Measurements from ENCODE around the gene ANKS3. TPM values are rescaled to one million over a fixed set of nuclear protein-coding genes. Genes with fewer than 3 reads are reported as not detected.
A peak's percentile ranks its signal among the peaks of the same experiment; 100 is the strongest.

ANKS3 gene
- total RNA-seq, 5 donors from 2014 or later (not counting 1 experiment from before 2014, with no cell fraction given) = 24.2 to 37.1 (median 32.2) TPM

- H3K4me1 Mint-ChIP-seq = peaks cover 17 to 33% (median 30%) of the 10 kb centered on the region in 3 donors
These were observed 65.6 kb downstream of the ANKS3 start for GRCh38 chr16:4668313-4668960.

DNA sequence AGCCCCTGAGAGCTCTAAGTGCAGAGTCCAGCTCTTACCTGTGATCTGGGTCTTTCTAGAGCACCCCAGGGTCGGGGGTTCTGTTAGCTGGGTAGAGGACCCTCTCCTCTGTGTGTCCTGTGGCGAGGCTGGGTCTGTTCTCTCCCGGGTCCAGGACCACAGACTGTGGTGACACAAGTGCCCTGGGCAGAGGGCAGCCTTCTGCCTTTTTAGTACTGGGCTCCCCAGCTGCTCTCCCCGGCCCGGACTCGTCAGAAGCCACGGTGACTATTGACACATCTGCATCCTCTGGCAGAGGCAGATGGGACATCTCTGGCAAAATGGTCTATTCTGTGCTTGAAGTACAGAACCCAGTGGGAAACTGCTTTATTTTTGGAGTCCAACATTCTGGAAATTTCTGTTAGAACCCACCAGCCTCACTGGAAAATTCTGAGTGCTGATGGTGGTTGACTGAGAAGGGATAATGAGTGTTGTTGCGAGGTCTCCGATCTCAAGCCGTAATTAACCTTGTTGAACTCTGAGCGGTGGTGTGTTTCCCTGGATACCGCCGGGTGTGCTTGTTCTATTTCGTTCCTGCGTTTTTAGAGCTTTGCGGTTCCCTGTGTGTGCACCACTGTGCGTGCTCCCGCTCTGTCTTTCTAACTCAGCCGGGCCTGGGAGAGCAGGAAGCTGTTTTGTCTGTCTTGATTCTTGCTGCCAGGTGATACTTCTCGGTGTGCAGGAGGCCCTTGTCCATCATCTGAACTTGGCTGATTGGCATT lies 66.7 kb downstream of the ANKS3 start:
- Mint-ChIP-seq H3K4me1 (peaks cover 27 to 42% (median 39%) of the 10 kb centered on the region in 3 donors), H3K27ac (peak overlapping the region in 1 of 2 donors; percentile 39), H3K36me3 (peaks cover 7% of the 10 kb centered on the region), H3K9me3 (no peaks in the 10 kb centered on the region), H3K27me3 (no peaks in the 10 kb centered on the region), H3K4me3 (no peak overlapping the region)
- no peak overlapping the region for H3K27ac ChIP-seq (ENCODE audit: low read length)
- no peak overlapping the region for H3K4me3 ChIP-seq (ENCODE audit: control insufficient read depth in 1 of 2, extremely low read depth in 1 of 2, low read length in 1 of 2)
- ChIA-PET CTCF (interaction anchor here in 1 of 2 donors (0.7 to 0.9 kb wide), 2 partner anchors 16 to 41 kb away, joined by 3 to 4 read pairs; no protein-coding TSS in a partner anchor), POLR2A (interaction anchor here in 1 of 2 donors (0.6 kb wide), 1 partner anchor 19 kb away, joined by 4 read pairs; no protein-coding TSS in a partner anchor)
- no peak for DNase-seq
- H3K4me1 ChIP-seq (ENCODE audit: control insufficient read depth in 1 of 2, extremely low read depth in 1 of 2, insufficient read depth in 2 of 2, low read length in 2 of 2) = peaks cover 19 to 45% of the 10 kb centered on the region in 2 experiments
- no peaks in the 10 kb centered on the region for H3K9me3 ChIP-seq
- ATAC-seq (replicated peaks in 1 of 4) = no peak
- H3K27me3 ChIP-seq (replicated peaks in 1 of 2; ENCODE audit: control insufficient read depth in 2 of 2, extremely low read depth in 1 of 2, insufficient read depth in 2 of 2, low read length in 1 of 2) = no peaks in the 10 kb centered on the region
- 98% methylated on average over 20 of the region's 20 CpGs for WGBS (ENCODE audit: insufficient coverage)
- peaks cover 6 to 55% of the 10 kb centered on the region in 2 donors for H3K36me3 ChIP-seq (ENCODE audit: control insufficient read depth in 2 of 2, extremely low read depth in 1 of 2, insufficient read depth in 1 of 2, low read length in 1 of 2)

More at GRCh38 chr16:4668313-4668960, 65.6 kb downstream of the ANKS3 start:
- CTCF ChIA-PET = interaction anchor here in 1 of 2 donors (0.9 kb wide), 1 partner anchor 42 kb away, joined by 4 read pairs; no protein-coding TSS in a partner anchor
- WGBS (ENCODE audit: insufficient coverage) = 97% methylated on average over 10 of the region's 10 CpGs
- ATAC-seq (replicated peaks in 1 of 4) (no peak), DNase-seq (no peak)
- peaks cover 8% of the 10 kb centered on the region for H3K36me3 Mint-ChIP-seq
- no peak overlapping the region for H3K27ac ChIP-seq (ENCODE audit: low read length)
- H3K4me1 ChIP-seq (ENCODE audit: control insufficient read depth in 1 of 2, extremely low read depth in 1 of 2, insufficient read depth in 2 of 2, low read length in 2 of 2) = peaks cover 13 to 35% of the 10 kb centered on the region in 2 experiments
- H3K9me3 Mint-ChIP-seq = no peaks in the 10 kb centered on the region
- H3K4me3 ChIP-seq (ENCODE audit: control insufficient read depth in 1 of 2, extremely low read depth in 1 of 2, low read length in 1 of 2) = no peak overlapping the region
- peaks cover 10 to 62% of the 10 kb centered on the region in 2 donors for H3K36me3 ChIP-seq (ENCODE audit: control insufficient read depth in 2 of 2, extremely low read depth in 1 of 2, insufficient read depth in 1 of 2, low read length in 1 of 2)
- POLR2A ChIA-PET = no interaction called here
- no peaks in the 10 kb centered on the region for H3K27me3 Mint-ChIP-seq
- H3K27me3 ChIP-seq (replicated peaks in 1 of 2; ENCODE audit: control insufficient read depth in 2 of 2, extremely low read depth in 1 of 2, insufficient read depth in 2 of 2, low read length in 1 of 2) = no peaks in the 10 kb centered on the region
- no peaks in the 10 kb centered on the region for H3K9me3 ChIP-seq
- no peak overlapping the region for H3K27ac Mint-ChIP-seq
- no peak overlapping the region for H3K4me3 Mint-ChIP-seq

DNA sequence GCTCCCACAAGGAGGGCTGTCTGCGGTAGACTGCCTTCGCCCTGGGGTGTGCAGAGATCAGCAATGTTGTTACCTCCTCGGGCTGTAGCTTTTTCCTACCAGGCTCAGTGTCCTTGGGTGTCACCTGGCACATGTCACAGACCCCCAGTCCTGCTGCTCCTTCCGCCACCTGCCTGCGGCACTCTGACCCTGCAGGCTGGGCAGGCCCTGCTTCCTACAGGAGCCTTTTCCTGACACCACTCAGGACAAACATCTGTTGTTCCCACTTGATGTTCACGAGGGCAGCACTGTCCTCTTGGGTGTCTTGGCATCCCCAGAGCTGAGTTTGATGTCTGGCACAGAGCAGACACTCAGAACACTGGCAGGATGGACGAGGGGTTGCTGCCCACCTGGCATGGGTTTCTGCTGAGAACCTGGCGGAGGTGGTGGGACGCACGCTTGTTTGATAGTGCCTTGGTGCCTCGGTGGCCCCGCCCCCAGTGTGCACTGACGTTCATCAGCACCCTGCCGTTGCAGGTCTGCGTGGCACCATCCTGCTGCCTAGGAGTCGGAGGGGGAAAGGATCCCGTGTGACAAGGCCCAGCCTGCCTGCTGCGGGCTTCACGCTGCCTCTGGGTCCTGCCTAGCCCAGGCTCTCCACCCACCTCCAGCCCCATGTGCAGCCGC lies 67.4 kb downstream of the ANKS3 start:
- DNase-seq (no peak), ATAC-seq (replicated peaks in 1 of 4) (no peak)
- Histone ChIP-seq H3K4me3 (ENCODE audit: control insufficient read depth in 1 of 2, extremely low read depth in 1 of 2, low read length in 1 of 2) (no peak overlapping the region), H3K9me3 (no peaks in the 10 kb centered on the region), H3K27me3 (replicated peaks in 1 of 2; ENCODE audit: control insufficient read depth in 2 of 2, extremely low read depth in 1 of 2, insufficient read depth in 2 of 2, low read length in 1 of 2) (no peaks in the 10 kb centered on the region), H3K36me3 (ENCODE audit: control insufficient read depth in 2 of 2, extremely low read depth in 1 of 2, insufficient read depth in 1 of 2, low read length in 1 of 2) (peaks cover 2 to 52% of the 10 kb centered on the region in 2 donors), H3K27ac (ENCODE audit: low read length) (no peak overlapping the region), H3K4me1 (ENCODE audit: control insufficient read depth in 1 of 2, extremely low read depth in 1 of 2, insufficient read depth in 2 of 2, low read length in 2 of 2) (peaks cover 19 to 53% of the 10 kb centered on the region in 2 experiments)
- 96% methylated on average over 17 of the region's 20 CpGs for WGBS (ENCODE audit: insufficient coverage)
- H3K27me3 Mint-ChIP-seq = no peaks in the 10 kb centered on the region
- peaks cover 34 to 48% (median 46%) of the 10 kb centered on the region in 3 donors for H3K4me1 Mint-ChIP-seq
- H3K36me3 Mint-ChIP-seq = peaks cover 7% of the 10 kb centered on the region
- H3K4me3 Mint-ChIP-seq = no peak overlapping the region
- ChIA-PET CTCF (no interaction called here), POLR2A (no interaction called here)
- no peaks in the 10 kb centered on the region for H3K9me3 Mint-ChIP-seq
- H3K27ac Mint-ChIP-seq = peak overlapping the region in 1 of 2 donors; percentile 98

GRCh38 chr16:4664538-4665418 lies 69.3 kb downstream of the ANKS3 start:
- H3K27ac Mint-ChIP-seq = peak overlapping the region; percentile 95 to 98
- peak; percentile 70 to 86 (median 84) for ATAC-seq (replicated peaks in 1 of 4)
- no peaks in the 10 kb centered on the region for H3K27me3 Mint-ChIP-seq
- H3K9me3 ChIP-seq = no peaks in the 10 kb centered on the region
- peak in 34 of 35 experiments; percentile 36 to 75 (median 56) for DNase-seq
- peaks cover 51 to 67% (median 65%) of the 10 kb centered on the region in 3 donors for H3K4me1 Mint-ChIP-seq
- H3K27ac ChIP-seq (ENCODE audit: low read length) = peak overlapping the region; percentile 82
- peaks cover 24 to 72% of the 10 kb centered on the region in 2 experiments for H3K4me1 ChIP-seq (ENCODE audit: control insufficient read depth in 1 of 2, extremely low read depth in 1 of 2, insufficient read depth in 2 of 2, low read length in 2 of 2)
- 19% methylated on average over 14 of the region's 26 CpGs for WGBS (ENCODE audit: insufficient coverage)
- H3K4me3 Mint-ChIP-seq = peak overlapping the region; percentile 50 to 72 (median 62)
- peaks cover 2 to 34% of the 10 kb centered on the region in 2 donors for H3K36me3 ChIP-seq (ENCODE audit: control insufficient read depth in 2 of 2, extremely low read depth in 1 of 2, insufficient read depth in 1 of 2, low read length in 1 of 2)
- peak overlapping the region in 1 of 2 donors; percentile 28 for H3K4me3 ChIP-seq (ENCODE audit: control insufficient read depth in 1 of 2, extremely low read depth in 1 of 2, low read length in 1 of 2)
- H3K36me3 Mint-ChIP-seq = peaks cover 7% of the 10 kb centered on the region
- no peaks in the 10 kb centered on the region for H3K27me3 ChIP-seq (replicated peaks in 1 of 2; ENCODE audit: control insufficient read depth in 2 of 2, extremely low read depth in 1 of 2, insufficient read depth in 2 of 2, low read length in 1 of 2)
- CTCF ChIA-PET = no interaction called here
- POLR2A ChIA-PET = interaction anchor here in 1 of 2 donors (0.5 kb wide), 1 partner anchor 146 kb away, joined by 10 read pairs; no protein-coding TSS in a partner anchor
- H3K9me3 Mint-ChIP-seq = no peaks in the 10 kb centered on the region

DNA sequence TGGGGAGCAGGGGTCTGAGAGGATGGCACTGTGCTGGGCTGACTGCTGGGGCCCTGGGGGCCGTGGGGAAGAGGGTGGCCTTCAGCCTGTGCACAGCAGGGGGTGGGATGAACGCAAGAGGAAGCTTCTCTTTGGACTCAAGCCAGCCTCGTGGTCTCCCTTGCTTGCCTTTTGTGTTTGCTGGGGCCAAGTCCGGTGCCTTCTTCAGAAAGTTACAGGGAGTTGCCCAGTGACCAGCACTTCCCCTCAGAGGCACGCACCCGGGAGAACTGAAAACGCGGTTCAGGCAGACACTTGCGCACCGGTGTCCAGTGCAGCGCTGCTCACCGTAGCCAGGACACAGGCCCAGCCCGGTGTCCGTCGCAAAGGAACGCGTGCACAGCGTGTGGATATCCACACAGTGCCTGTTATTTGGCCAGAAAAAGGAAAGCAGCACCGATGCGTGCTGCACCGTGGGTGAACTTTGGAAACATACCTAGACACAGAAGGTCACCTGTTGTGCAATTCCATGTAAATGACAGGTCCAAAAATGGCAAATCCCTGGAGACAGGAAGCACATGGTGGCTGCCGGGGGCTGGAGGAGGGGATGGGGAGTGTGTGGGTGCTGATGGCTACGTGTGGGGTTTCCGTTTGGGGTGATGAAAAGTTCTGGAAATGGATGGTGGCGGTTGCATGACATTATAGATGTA lies 70.2 kb downstream of the ANKS3 start:
- CTCF ChIA-PET = no interaction called here
- Mint-ChIP-seq H3K4me3 (peak overlapping the region; percentile 21 to 72 (median 50)), H3K27ac (peak overlapping the region; percentile 95 to 98), H3K4me1 (peaks cover 59 to 74% (median 73%) of the 10 kb centered on the region in 3 donors), H3K27me3 (no peaks in the 10 kb centered on the region), H3K9me3 (no peaks in the 10 kb centered on the region), H3K36me3 (peaks cover 3% of the 10 kb centered on the region)
- DNase-seq (peak in 2 of 35 experiments; percentile 37 to 40), ATAC-seq (replicated peaks in 1 of 4) (no peak)
- peaks cover 24 to 80% of the 10 kb centered on the region in 2 experiments for H3K4me1 ChIP-seq (ENCODE audit: control insufficient read depth in 1 of 2, extremely low read depth in 1 of 2, insufficient read depth in 2 of 2, low read length in 2 of 2)
- no peaks in the 10 kb centered on the region for H3K9me3 ChIP-seq
- no peaks in the 10 kb centered on the region for H3K27me3 ChIP-seq (replicated peaks in 1 of 2; ENCODE audit: control insufficient read depth in 2 of 2, extremely low read depth in 1 of 2, insufficient read depth in 2 of 2, low read length in 1 of 2)
- H3K4me3 ChIP-seq (ENCODE audit: control insufficient read depth in 1 of 2, extremely low read depth in 1 of 2, low read length in 1 of 2) = no peak overlapping the region
- POLR2A ChIA-PET = no interaction called here
- H3K27ac ChIP-seq (ENCODE audit: low read length) = peak overlapping the region; percentile 82
- peaks cover 2 to 26% of the 10 kb centered on the region in 2 donors for H3K36me3 ChIP-seq (ENCODE audit: control insufficient read depth in 2 of 2, extremely low read depth in 1 of 2, insufficient read depth in 1 of 2, low read length in 1 of 2)
- 77% methylated on average over 23 of the region's 25 CpGs for WGBS (ENCODE audit: insufficient coverage)
